Measurements from ENCODE around the gene USE1.

The USE1 gene

GRCh38 chr19:17235971-17236777, 21.0 kb downstream of the USE1 start:
- DNase-seq (ENCODE audit: low spot score), result peak; percentile 64

GRCh38 chr19:17236811-17237543, 21.8 kb downstream of the USE1 start:
- DNase-seq (ENCODE audit: low spot score), result no peak

- DNase-seq (ENCODE audit: low spot score), result no peak
These were observed 22.9 kb downstream of the USE1 start for GRCh38 chr19:17237747-17238706.

GRCh38 chr19:17240062-17240752, 25.1 kb downstream of the USE1 start:
- no peak for DNase-seq (ENCODE audit: low spot score)

- no peak for DNase-seq (ENCODE audit: low spot score)
These were observed 25.8 kb downstream of the USE1 start for GRCh38 chr19:17240826-17241399.

GRCh38 chr19:17242431-17243208, 27.5 kb downstream of the USE1 start:
- no peak for DNase-seq (ENCODE audit: low spot score)

- DNase-seq (ENCODE audit: low spot score), result no peak
These were observed 28.2 kb downstream of the USE1 start for GRCh38 chr19:17243211-17243829.

GRCh38 chr19:17243830-17244617, 28.9 kb downstream of the USE1 start:
- DNase-seq (ENCODE audit: low spot score), result no peak

GRCh38 chr19:17244618-17245534, 29.7 kb downstream of the USE1 start:
- DNase-seq (ENCODE audit: low spot score), result no peak

GRCh38 chr19:17245535-17245984, 30.4 kb downstream of the USE1 start, which contains the start of gene NR2F6:
NR2F6 (minus strand) TSS chr19:17245919; CDS start chr19:17245220, 699 bp downstream.
- no peak for DNase-seq (ENCODE audit: low spot score)

- DNase-seq (ENCODE audit: low spot score), result no peak
These were observed 31.7 kb downstream of the USE1 start for GRCh38 chr19:17246681-17247425.

- peak; percentile 66 for DNase-seq (ENCODE audit: low spot score)
These were observed 33.0 kb downstream of the USE1 start for GRCh38 chr19:17248011-17248776.

GRCh38 chr19:17249887-17250548, 34.9 kb downstream of the USE1 start:
- no peak for DNase-seq (ENCODE audit: low spot score)

GRCh38 chr19:17254636-17255035, 39.5 kb downstream of the USE1 start:
- DNase-seq (ENCODE audit: low spot score), result no peak

- DNase-seq (ENCODE audit: low spot score), result no peak
These were observed 40.0 kb downstream of the USE1 start for GRCh38 chr19:17255150-17255621.

GRCh38 chr19:17256130-17256529, 41.0 kb downstream of the USE1 start:
- DNase-seq (ENCODE audit: low spot score), result no peak

All from iPS-NIHi11 (cell line).